GM23338 (cell line): Measurements from ENCODE around the gene PHC2. TPM values are rescaled to one million over a fixed set of nuclear protein-coding genes. Genes with fewer than 3 reads are reported as not detected.

ENCODE experiments used
- ATAC-seq: fragments of 200-7000 bp; cut with Tn5 transposase; 3 replicates; pipeline ENCODE4 v1.9.1; 2020
- DNase-seq: peaks from one replicate; pipeline ENCODE4 v3.0.0-alpha.2; 2015; ENCODE audit warnings: low spot score
- H2AFZ ChIP-seq: fragments of 200-600 bp; sonication (generic); 2 replicates; pipeline ENCODE4 v1.8.0; 2016; ENCODE audit warnings: antibody characterized with exemption, mild to moderate bottlenecking, moderate library complexity
- H3F3A ChIP-seq: fragments of 200-600 bp; sonication (generic); replicated peaks from 2 replicates; pipeline ENCODE4 v1.8.0; 2017; ENCODE audit warnings: antibody characterized with exemption, mixed run types, low read depth
- H3K27ac ChIP-seq: fragments of 200-600 bp; sonication (generic); 2 replicates; pipeline ENCODE4 v1.6.1; 2016; ENCODE audit warnings: low read depth
- H3K27me3 ChIP-seq: fragments of 200-600 bp; sonication (generic); 2 replicates; pipeline ENCODE4 v1.8.0; 2016; ENCODE audit warnings: mild to moderate bottlenecking, mixed run types, moderate library complexity; ENCODE audit not compliant: insufficient read depth
- H3K36me3 ChIP-seq: fragments of 200-600 bp; sonication (generic); 2 replicates; pipeline ENCODE4 v1.8.0; 2016; ENCODE audit warnings: mild to moderate bottlenecking; ENCODE audit not compliant: insufficient read depth
- H3K4me1 ChIP-seq: fragments of 200-600 bp; sonication (generic); 2 replicates; pipeline ENCODE4 v1.8.0; 2016; ENCODE audit warnings: mild to moderate bottlenecking, moderate library complexity; ENCODE audit not compliant: insufficient read depth
- H3K4me2 ChIP-seq: fragments of 200-600 bp; sonication (generic); 2 replicates; pipeline ENCODE4 v1.7.1; 2017; ENCODE audit warnings: mixed run types
- H3K4me3 ChIP-seq: fragments of 200-600 bp; sonication (generic); 2 replicates; pipeline ENCODE4 v1.6.1; 2016; ENCODE audit warnings: mixed run types
- H3K79me2 ChIP-seq: fragments of 200-600 bp; sonication (generic); replicated peaks from 2 replicates; pipeline ENCODE4 v1.8.0; 2017; ENCODE audit warnings: mild to moderate bottlenecking; ENCODE audit not compliant: insufficient read depth
- H3K9me2 ChIP-seq: fragments of 200-600 bp; sonication (generic); 2 replicates; pipeline ENCODE4 v1.8.0; 2017; ENCODE audit not compliant: insufficient read depth
- H4K20me1 ChIP-seq: fragments of 200-600 bp; sonication (generic); replicated peaks from 2 replicates; pipeline ENCODE4 v1.8.0; 2017; ENCODE audit warnings: mild to moderate bottlenecking; ENCODE audit not compliant: insufficient read depth
- H3K27ac Mint-ChIP-seq: 2 replicates; pipeline ENCODE4 v1.8.0; 2020; ENCODE audit warnings: inconsistent platforms, mild to moderate bottlenecking, moderate library complexity, mixed read lengths
- H3K27me3 Mint-ChIP-seq: 3 replicates; pipeline ENCODE4 v1.8.0; 2022; ENCODE audit warnings: low read depth, mild to moderate bottlenecking, moderate library complexity, mixed read lengths, inconsistent platforms; ENCODE audit not compliant: insufficient read depth, poor library complexity
- H3K36me3 Mint-ChIP-seq: 3 replicates; pipeline ENCODE4 v1.8.0; 2021; ENCODE audit warnings: low read depth, mild to moderate bottlenecking, inconsistent platforms, moderate library complexity, mixed read lengths
- H3K4me1 Mint-ChIP-seq: 3 replicates; pipeline ENCODE4 v1.8.0; 2020; ENCODE audit warnings: mild to moderate bottlenecking, inconsistent platforms, mixed read lengths
- H3K4me3 Mint-ChIP-seq: 3 replicates; pipeline ENCODE4 v1.8.0; 2021; ENCODE audit warnings: moderate library complexity, mild to moderate bottlenecking, inconsistent platforms, mixed read lengths
- H3K9me3 Mint-ChIP-seq: 3 replicates; pipeline ENCODE4 v1.8.0; 2020; ENCODE audit warnings: moderate library complexity, mild to moderate bottlenecking, inconsistent platforms, mixed read lengths
- CTCF ChIP-seq, 2 experiments: fragments of 200-600 bp in 1 of 2; sonication (generic) in 1 of 2; conservative IDR thresholded peaks; 2 replicates each; pipeline versions ENCODE4 v1.5.1 to v1.6.1; 2016 to 2017; ENCODE audit warnings: antibody characterized with exemption in 2 of 2, low read depth in 2 of 2, mild to moderate bottlenecking in 2 of 2, moderate library complexity in 1 of 2
- EZH2 ChIP-seq: fragments of 200-600 bp; sonication (generic); IDR thresholded peaks from one replicate; pipeline ENCODE4 v1.8.0; 2017; ENCODE audit warnings: antibody characterized with exemption, mild to moderate bottlenecking, low read depth; ENCODE audit not compliant: unreplicated experiment
- EZH2phosphoT487 ChIP-seq: fragments of 200-600 bp; sonication (generic); IDR thresholded peaks from one replicate; pipeline ENCODE4 v1.8.1; 2018; ENCODE audit warnings: antibody characterized with exemption; ENCODE audit not compliant: unreplicated experiment
- JUNB ChIP-seq: IDR thresholded peaks from one replicate; pipeline ENCODE4 v1.6.1; 2016; ENCODE audit warnings: antibody characterized with exemption; ENCODE audit not compliant: unreplicated experiment
- NANOG ChIP-seq: IDR thresholded peaks from 2 replicates; pipeline ENCODE4 v1.6.1; 2016; ENCODE audit warnings: antibody characterized with exemption, borderline replicate concordance
- POLR2AphosphoS5 ChIP-seq: IDR thresholded peaks from 2 replicates; pipeline ENCODE4 v1.6.1; 2016; ENCODE audit warnings: antibody characterized with exemption, low read depth
- STAT1 ChIP-seq: IDR thresholded peaks from one replicate; pipeline ENCODE4 v1.6.1; 2016; ENCODE audit warnings: antibody characterized with exemption; ENCODE audit not compliant: unreplicated experiment
- ZNF331 ChIP-seq: fragments of 250-450 bp; sonication (Bioruptor Pico); IDR thresholded peaks from 2 replicates; pipeline ENCODE4 v1.5.0; 2020; ENCODE audit warnings: low read depth, mild to moderate bottlenecking, moderate library complexity
- ZNF462 ChIP-seq: fragments of 250-450 bp; sonication (Bioruptor Pico); IDR thresholded peaks from 2 replicates; pipeline ENCODE4 v1.5.0; 2020; ENCODE audit warnings: mild to moderate bottlenecking, moderate library complexity
- polyA plus RNA-seq: library from polyadenylated mRNA; unstranded; fragments of >200 nt; fragmentation: Nextera tagmentation; extraction: Ambion mirVana; gene quantifications from 2 replicates; pipeline ENCODE4 v1.2.1, GENCODE V29; 2016
- total RNA-seq: library from RNA; depleted of rRNA; stranded (reverse); fragments of >200 nt; shearing (Covaris generic); gene quantifications from 2 replicates; pipeline ENCODE4 v1.2.3, GENCODE V29; 2014

The PHC2 gene
- total and polyA plus RNA-seq, 2 experiments from 2014 or later = 1.7 to 7.3 TPM

- TF ChIP-seq ZNF331 (CRISPR knock-in tag) (no peak), POLR2AphosphoS5 (no peak), CTCF (conservative IDR thresholded peaks at IDR 0.05; ENCODE audit: low read depth in 2 of 2) (no peak), JUNB (no peak), NANOG (no peak)
Observed at GRCh38 chr1:33319949-33320618, 110.8 kb downstream of the PHC2 start (continued).

- no peak overlapping the region for H2AFZ ChIP-seq
- H3K4me1 Mint-ChIP-seq = peaks cover 12% of the 10 kb centered on the region
- no peaks in the 10 kb centered on the region; the same call in 1 of the 2 replicates for H4K20me1 ChIP-seq
- DNase-seq (no peak), ATAC-seq (no peak)
- H3K9me2 ChIP-seq = no peaks in the 10 kb centered on the region
- no peaks in the 10 kb centered on the region for H3K79me2 ChIP-seq
- H3K4me2 ChIP-seq = no peak overlapping the region
- peaks cover 7% of the 10 kb centered on the region for H3K27me3 Mint-ChIP-seq
- no peak overlapping the region for H3K4me3 ChIP-seq
- H3F3A ChIP-seq = no peaks in the 10 kb centered on the region
- TF ChIP-seq EZH2phosphoT487 (no peak), POLR2AphosphoS5 (no peak), STAT1 (no peak), NANOG (no peak), EZH2 (no peak), ZNF462 (CRISPR knock-in tag) (no peak), ZNF331 (CRISPR knock-in tag) (no peak)
- no peaks in the 10 kb centered on the region for H3K27me3 ChIP-seq
- no peaks in the 10 kb centered on the region for H3K36me3 ChIP-seq
- H3K27ac ChIP-seq = no peak overlapping the region
- H3K4me1 ChIP-seq = no peaks in the 10 kb centered on the region
- no peaks in the 10 kb centered on the region for H3K9me3 Mint-ChIP-seq
- H3K4me3 Mint-ChIP-seq = no peak overlapping the region
- no peaks in the 10 kb centered on the region for H3K36me3 Mint-ChIP-seq
- no peak overlapping the region for H3K27ac Mint-ChIP-seq
Observed at GRCh38 chr1:33319186-33319948, 111.5 kb downstream of the PHC2 start.
